Measurements from ENCODE around the gene GABRG2. TPM values are rescaled to one million over a fixed set of nuclear protein-coding genes. Genes with fewer than 3 reads are reported as not detected.
A peak's percentile ranks its signal among the peaks of the same experiment; 100 is the strongest.
"Not testable (repeated sequence)": the region's sequence is repeated elsewhere in the genome, so short reads cannot be mapped to it uniquely, and the experiment has no call there.

Gene GABRG2
- total RNA-seq, 6 donors from 2014 or later, result not detected

DNA sequence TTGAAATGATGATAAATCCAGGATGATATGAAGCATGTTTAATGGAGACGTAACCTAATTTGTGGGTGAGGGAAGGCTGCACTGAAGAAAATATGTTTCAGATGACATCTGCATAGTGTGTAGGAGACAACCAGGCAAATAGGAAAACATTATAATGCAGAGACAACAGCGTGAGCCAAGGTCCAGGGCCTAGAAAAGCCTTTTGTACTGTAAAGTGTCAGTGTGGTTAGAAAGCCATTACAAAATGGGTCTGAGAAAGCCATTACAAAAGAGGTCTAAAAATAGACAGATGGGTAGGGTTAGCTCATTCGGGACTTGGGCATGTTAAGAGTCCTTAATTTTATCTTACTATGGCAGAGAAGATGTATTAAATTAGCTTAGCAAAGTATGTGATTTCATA lies 14.9 kb upstream of the GABRG2 start:
- 61 to 63% methylated on average over 3 of the region's 3 CpGs for WGBS, 2 donors
- TF ChIP-seq POLR2AphosphoS5 (IDR thresholded peaks at IDR 0.05) (no peak), EP300 (IDR thresholded peaks at IDR 0.05) (no peak), POLR2A (IDR thresholded peaks at IDR 0.05) (no peak)
- TF ChIP-seq, protein P1, sequence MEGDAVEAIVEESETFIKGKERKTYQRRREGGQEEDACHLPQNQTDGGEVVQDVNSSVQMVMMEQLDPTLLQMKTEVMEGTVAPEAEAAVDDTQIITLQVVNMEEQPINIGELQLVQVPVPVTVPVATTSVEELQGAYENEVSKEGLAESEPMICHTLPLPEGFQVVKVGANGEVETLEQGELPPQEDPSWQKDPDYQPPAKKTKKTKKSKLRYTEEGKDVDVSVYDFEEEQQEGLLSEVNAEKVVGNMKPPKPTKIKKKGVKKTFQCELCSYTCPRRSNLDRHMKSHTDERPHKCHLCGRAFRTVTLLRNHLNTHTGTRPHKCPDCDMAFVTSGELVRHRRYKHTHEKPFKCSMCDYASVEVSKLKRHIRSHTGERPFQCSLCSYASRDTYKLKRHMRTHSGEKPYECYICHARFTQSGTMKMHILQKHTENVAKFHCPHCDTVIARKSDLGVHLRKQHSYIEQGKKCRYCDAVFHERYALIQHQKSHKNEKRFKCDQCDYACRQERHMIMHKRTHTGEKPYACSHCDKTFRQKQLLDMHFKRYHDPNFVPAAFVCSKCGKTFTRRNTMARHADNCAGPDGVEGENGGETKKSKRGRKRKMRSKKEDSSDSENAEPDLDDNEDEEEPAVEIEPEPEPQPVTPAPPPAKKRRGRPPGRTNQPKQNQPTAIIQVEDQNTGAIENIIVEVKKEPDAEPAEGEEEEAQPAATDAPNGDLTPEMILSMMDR (IDR thresholded peaks at IDR 0.05), result no peak
- no peaks in the 10 kb centered on the region for H3K27me3 ChIP-seq
- H3K36me3 ChIP-seq, result no peaks in the 10 kb centered on the region
- no peak overlapping the region for H3K4me3 ChIP-seq
- ATAC-seq (ENCODE audit: low FRiP score in 2 of 2) (no peak), DNase-seq (no peak)
- no peaks in the 10 kb centered on the region for H3K9me3 ChIP-seq
- H3K4me1 ChIP-seq, result no peaks in the 10 kb centered on the region
- no peak overlapping the region for H3K27ac ChIP-seq

DNA sequence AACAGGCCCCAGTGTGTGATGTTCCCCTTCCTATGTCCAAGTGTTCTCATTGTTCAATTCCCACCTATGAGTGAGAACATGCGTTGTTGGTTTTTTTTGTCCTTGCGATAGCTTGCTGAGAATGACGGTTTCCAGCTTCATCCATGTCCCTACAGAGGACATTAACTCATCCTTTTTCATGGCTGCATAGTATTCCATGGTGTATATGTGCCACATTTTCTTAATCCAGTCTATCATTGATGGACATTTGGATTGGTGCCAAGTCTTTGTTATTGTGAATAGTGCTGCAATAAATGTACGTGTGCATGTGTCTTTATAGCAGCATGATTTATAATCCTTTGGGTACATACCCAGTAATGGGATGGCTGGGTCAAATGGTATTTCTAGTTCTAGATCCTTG lies 12.5 kb upstream of the GABRG2 start:
- H3K9me3 ChIP-seq; H3K36me3 ChIP-seq; ATAC-seq (ENCODE audit: low FRiP score in 2 of 2); H3K4me3 ChIP-seq; H3K27ac ChIP-seq; DNase-seq; H3K4me1 ChIP-seq; H3K27me3 ChIP-seq: not testable (repeated sequence)
- 87 to 90% methylated on average over 4 of the region's 4 CpGs for WGBS, 2 donors

DNA sequence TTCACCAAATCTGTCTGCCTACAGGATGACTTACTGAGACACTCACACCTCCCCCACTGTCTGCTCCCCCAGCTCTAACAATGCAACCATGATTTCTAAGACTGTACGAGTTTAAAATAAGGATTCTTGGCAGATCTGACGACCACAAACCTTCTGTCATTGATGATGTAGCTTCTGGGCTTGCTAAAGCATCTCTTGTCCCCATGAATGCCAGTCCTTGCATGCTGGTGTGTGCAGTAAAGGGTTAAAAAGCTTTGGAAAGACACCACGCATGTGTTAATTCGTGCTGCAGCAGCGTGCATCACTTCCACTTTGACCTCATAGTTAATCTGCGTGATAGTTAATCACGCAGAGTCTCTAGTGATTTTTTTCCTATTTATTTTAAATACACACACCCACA lies 411 bp upstream of the GABRG2 start:
- WGBS, 2 donors, result 3 to 5% methylated on average over 7 of the region's 7 CpGs
- ATAC-seq (ENCODE audit: low FRiP score in 2 of 2), result no peak
- no peak for TF ChIP-seq EP300 (IDR thresholded peaks at IDR 0.05)
- no peak for TF ChIP-seq POLR2AphosphoS5 (IDR thresholded peaks at IDR 0.05)
- TF ChIP-seq, protein P1 (IDR thresholded peaks at IDR 0.05), result no peak
- no peak for TF ChIP-seq POLR2A (IDR thresholded peaks at IDR 0.05)

DNA sequence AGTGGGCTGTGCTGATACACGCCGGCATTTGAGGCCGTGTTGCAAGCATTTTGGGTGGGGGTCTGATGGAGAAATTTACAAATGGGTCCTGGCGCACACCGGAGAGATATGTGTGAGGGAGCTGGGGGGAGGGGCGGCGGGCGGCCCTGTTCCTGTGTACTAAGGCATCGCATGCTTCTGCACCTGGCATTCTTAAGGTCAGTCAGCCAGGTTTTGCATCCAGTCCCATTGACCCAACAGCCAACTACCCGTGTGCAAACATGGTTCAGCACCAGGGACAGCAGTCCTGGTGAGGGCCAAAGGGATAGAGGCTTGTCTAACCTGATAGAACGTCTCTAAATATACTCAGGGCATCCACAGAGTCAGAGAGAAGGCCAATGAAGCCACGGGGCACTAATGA lies 839 bp downstream of the GABRG2 start:
- WGBS, 2 donors, result 3 to 7% methylated on average over 8 to 12 of the region's 12 CpGs
- DNase-seq, result peak; percentile 22 to 32
- peak in 1 of 2 donors; percentile 34 for ATAC-seq (ENCODE audit: low FRiP score in 2 of 2)

More for the DNA sequence above, 411 bp upstream of the GABRG2 start:
- Histone ChIP-seq H3K36me3 (no peaks in the 10 kb centered on the region), H3K27ac (no peak overlapping the region), H3K4me1 (no peaks in the 10 kb centered on the region), H3K27me3 (no peaks in the 10 kb centered on the region), H3K4me3 (no peak overlapping the region), H3K9me3 (no peaks in the 10 kb centered on the region)
- no peak for DNase-seq

DNA sequence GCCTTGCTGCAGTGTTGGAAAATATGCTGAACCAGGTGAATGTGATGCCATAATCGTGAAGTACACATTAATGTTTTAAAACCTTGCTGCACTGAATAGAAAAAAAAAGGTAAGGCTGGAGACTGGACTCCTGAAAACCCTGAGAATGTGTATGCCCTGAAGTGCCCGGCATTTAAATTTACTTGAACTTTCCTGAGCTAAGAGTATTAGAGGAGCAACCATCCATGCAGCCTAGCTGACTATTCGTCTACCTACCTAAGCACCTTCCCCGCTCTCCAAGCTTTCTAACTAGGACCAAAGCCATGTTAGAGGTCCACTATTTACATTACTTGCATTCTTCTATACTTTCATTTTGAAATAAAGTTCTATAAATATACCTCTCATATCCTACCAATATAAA lies 1.4 kb downstream of the GABRG2 start:
- no peak for DNase-seq
- Histone ChIP-seq H3K9me3 (no peaks in the 10 kb centered on the region), H3K36me3 (no peaks in the 10 kb centered on the region), H3K27ac (no peak overlapping the region), H3K27me3 (no peaks in the 10 kb centered on the region), H3K4me3 (no peak overlapping the region), H3K4me1 (no peaks in the 10 kb centered on the region)
- ATAC-seq (ENCODE audit: low FRiP score in 2 of 2), result no peak
- WGBS, 2 donors, result 78 to 80% methylated on average over 4 of the region's 4 CpGs
- TF ChIP-seq, protein P1 (IDR thresholded peaks at IDR 0.05), result no peak
- no peak for TF ChIP-seq POLR2A (IDR thresholded peaks at IDR 0.05)
- no peak for TF ChIP-seq EP300 (IDR thresholded peaks at IDR 0.05)
- TF ChIP-seq POLR2AphosphoS5 (IDR thresholded peaks at IDR 0.05), result no peak

More for the DNA sequence above, 839 bp downstream of the GABRG2 start:
- Histone ChIP-seq H3K27ac (no peak overlapping the region), H3K27me3 (no peaks in the 10 kb centered on the region), H3K4me3 (no peak overlapping the region), H3K36me3 (no peaks in the 10 kb centered on the region), H3K9me3 (no peaks in the 10 kb centered on the region), H3K4me1 (no peaks in the 10 kb centered on the region)
- no peak for TF ChIP-seq POLR2AphosphoS5 (IDR thresholded peaks at IDR 0.05)
- TF ChIP-seq POLR2A (IDR thresholded peaks at IDR 0.05), result no peak
- TF ChIP-seq, protein P1 (IDR thresholded peaks at IDR 0.05), result no peak
- TF ChIP-seq EP300 (IDR thresholded peaks at IDR 0.05), result no peak
